ENCODE data around the gene GCSH. TPM values are rescaled to one million over a fixed set of nuclear protein-coding genes. Genes with fewer than 3 reads are reported as not detected.

GCSH gene
- total and polyA plus RNA-seq, 7 donors, result 29.1 to 51.5 (median 41.4) TPM

DNA sequence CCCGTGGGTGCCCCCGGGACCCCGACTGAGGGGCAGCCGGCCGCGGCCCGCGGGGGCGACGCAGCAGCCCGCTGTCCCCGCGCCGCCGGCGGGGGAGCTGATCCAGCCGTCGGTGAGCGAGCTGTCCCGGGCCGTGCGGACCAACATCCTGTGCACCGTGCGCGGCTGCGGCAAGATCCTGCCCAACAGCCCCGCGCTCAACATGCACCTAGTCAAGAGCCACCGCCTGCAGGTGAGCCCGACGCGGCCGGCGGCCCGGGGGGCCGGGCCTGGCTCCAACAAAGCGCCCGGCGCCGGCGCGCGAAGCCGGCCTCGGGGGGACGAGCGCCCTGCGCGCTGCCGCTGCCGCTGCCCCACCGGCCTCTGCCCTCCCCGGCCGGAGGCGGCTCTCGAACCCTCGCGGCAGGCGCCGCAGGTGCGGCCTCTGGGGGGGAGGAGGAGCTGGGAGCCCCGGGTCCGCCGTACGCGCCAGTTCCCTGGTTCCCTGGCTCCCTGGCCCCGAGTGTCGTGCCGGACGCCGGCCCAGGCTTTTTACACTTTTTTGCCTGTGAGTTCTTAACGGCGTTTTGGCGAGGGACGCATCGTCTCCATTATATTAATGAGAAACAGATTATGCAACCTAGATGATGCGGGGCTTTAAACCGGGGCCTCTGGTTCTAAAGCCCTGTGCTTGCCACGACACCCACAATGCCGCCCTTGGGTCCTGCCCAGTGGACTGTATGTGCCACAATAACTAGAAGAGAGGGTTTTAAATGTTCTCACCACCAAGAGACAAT lies 60.0 kb downstream of the GCSH start:
- Histone ChIP-seq H3K4me3 (peak overlapping the region; percentile 92), H3K4me1 (peaks cover 19% of the 10 kb centered on the region), H3K27me3 (ENCODE audit: insufficient read depth in 3 of 3, low read length in 2 of 3) (no peaks in the 10 kb centered on the region), H3K36me3 (ENCODE audit: insufficient read depth in 1 of 2, low read depth in 1 of 2) (peaks cover 0 to 23% of the 10 kb centered on the region in 2 donors), H3K9me3 (no peaks in the 10 kb centered on the region), H3K27ac (peak overlapping the region; percentile 80)
- intact Hi-C loops (cut with DNase I), result loop anchor here (5.0 to 10.0 kb wide), 4 partner anchors 41 to 699 kb away; partner anchors contain the start of genes C16orf46 (in 2 of the 2) and GCSH (in 1 of the 2)
- WGBS, 3 donors, result 0 to 1% (median 0%) methylated on average over 38 to 80 of the region's 80 CpGs
- ATAC-seq (peak; percentile 8 to 35 (median 32)), DNase-seq (peak; percentile 34 to 61)
- TF ChIP-seq, protein P1, sequence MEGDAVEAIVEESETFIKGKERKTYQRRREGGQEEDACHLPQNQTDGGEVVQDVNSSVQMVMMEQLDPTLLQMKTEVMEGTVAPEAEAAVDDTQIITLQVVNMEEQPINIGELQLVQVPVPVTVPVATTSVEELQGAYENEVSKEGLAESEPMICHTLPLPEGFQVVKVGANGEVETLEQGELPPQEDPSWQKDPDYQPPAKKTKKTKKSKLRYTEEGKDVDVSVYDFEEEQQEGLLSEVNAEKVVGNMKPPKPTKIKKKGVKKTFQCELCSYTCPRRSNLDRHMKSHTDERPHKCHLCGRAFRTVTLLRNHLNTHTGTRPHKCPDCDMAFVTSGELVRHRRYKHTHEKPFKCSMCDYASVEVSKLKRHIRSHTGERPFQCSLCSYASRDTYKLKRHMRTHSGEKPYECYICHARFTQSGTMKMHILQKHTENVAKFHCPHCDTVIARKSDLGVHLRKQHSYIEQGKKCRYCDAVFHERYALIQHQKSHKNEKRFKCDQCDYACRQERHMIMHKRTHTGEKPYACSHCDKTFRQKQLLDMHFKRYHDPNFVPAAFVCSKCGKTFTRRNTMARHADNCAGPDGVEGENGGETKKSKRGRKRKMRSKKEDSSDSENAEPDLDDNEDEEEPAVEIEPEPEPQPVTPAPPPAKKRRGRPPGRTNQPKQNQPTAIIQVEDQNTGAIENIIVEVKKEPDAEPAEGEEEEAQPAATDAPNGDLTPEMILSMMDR (IDR thresholded peaks at IDR 0.05), result no peak

DNA sequence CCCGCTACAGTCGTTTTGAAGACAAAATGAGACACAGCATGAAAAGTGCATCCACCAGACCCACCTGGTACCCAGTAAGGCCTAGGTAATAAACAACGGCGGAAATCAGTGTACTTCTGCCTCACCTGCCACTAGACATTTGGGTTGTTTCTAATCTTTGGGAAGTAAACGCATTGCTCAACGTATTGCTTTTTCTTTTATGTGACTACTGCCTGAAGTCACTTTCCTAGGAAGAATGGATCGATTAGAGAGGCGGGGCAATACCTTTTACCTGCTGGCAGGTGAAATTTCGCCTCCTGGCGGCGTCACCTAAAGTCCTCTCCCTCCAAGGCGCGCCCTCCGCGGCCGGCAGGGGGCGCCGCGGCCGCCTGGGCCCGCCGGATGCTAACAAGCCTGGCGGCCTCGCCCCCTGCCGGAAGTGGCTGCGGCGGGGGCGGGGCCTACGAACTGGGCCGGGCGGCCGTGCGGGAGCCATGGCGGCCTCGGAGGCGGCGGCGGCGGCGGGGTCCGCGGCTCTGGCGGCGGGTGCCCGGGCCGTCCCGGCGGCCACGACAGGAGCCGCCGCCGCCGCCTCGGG lies 60.7 kb downstream of the GCSH start, which contains the start of gene ATMIN:
TSS of gene ATMIN (plus strand) at position 445 of the 577 bp plus-strand sequence. CDS start at position 474, 29 bp downstream.
- WGBS, 3 donors, result 5 to 8% (median 5%) methylated on average over 36 to 54 of the region's 54 CpGs
- TF ChIP-seq, protein P1 (IDR thresholded peaks at IDR 0.05), result peak; percentile 97
- no peaks in the 10 kb centered on the region for H3K27me3 ChIP-seq (ENCODE audit: insufficient read depth in 3 of 3, low read length in 2 of 3)
- peak within 1 kb of the TSS; percentile 80 for H3K27ac ChIP-seq
- DNase-seq (peak; percentile 88 to 92), ATAC-seq (peak; percentile 99)
- H3K36me3 ChIP-seq (ENCODE audit: insufficient read depth in 1 of 2, low read depth in 1 of 2), result peaks cover 0 to 17% of the 10 kb centered on the region in 2 donors
- no peaks in the 10 kb centered on the region for H3K9me3 ChIP-seq
- intact Hi-C loops (cut with DNase I), result loop anchor here (5.0 to 10.0 kb wide), 4 partner anchors 42 to 699 kb away; partner anchors contain the start of genes C16orf46 (in 2 of the 2) and GCSH (in 1 of the 2)
- peaks cover 19% of the 10 kb centered on the region for H3K4me1 ChIP-seq
- H3K4me3 ChIP-seq, result peak within 1 kb of the TSS; percentile 92

Other genes with a start within 250 kb of the GCSH start
- gene CMC2, start 89.5 kb downstream of the GCSH start, total RNA-seq, result 100 to 1,000 TPM in 1 of 4 donors, 10 to 100 TPM in 3; 58.8 to 121 (median 81.9) TPM
- gene CMC2, start 89.5 kb downstream of the GCSH start, polyA plus RNA-seq, result 100 to 1,000 TPM; 257 to 334 (median 299) TPM
- gene CENPN, start 89.2 kb downstream of the GCSH start, total RNA-seq, result 1 to 10 TPM; 2.9 to 8.4 (median 7.9) TPM
- 10 to 100 TPM in 1 of 3 donors, 1 to 10 TPM in 2; 3.8 to 20.6 (median 4.5) TPM for gene CENPN, start 89.2 kb downstream of the GCSH start, polyA plus RNA-seq
- gene ATMIN, start 60.6 kb downstream of the GCSH start, total RNA-seq, result 10 to 100 TPM; 26.5 to 33.5 (median 28.4) TPM
- 10 to 100 TPM; 20.0 to 43.2 (median 28.8) TPM for gene ATMIN, start 60.6 kb downstream of the GCSH start, polyA plus RNA-seq
- under 1 TPM; 0.27 to 0.63 (median 0.46) TPM for gene C16orf46, start 19.2 kb downstream of the GCSH start, total RNA-seq
- 1 to 10 TPM in 1 of 3 donors, under 1 TPM in 2; 0.06 to 1.3 (median 0.85) TPM for gene C16orf46, start 19.2 kb downstream of the GCSH start, polyA plus RNA-seq
- not detected for gene BCO1, start 142.3 kb upstream of the GCSH start, total RNA-seq
- under 1 TPM in 2 of 3 donors, not detected in 1; 0.10 TPM for gene BCO1, start 142.3 kb upstream of the GCSH start, polyA plus RNA-seq
- gene GAN, start 218.6 kb upstream of the GCSH start, total RNA-seq, result 1 to 10 TPM; 5.5 to 8.3 (median 7.2) TPM
- gene GAN, start 218.6 kb upstream of the GCSH start, polyA plus RNA-seq, result 1 to 10 TPM; 1.0 to 2.3 (median 2.3) TPM